NCI-H1694 (cell line): ENCODE data around the gene NEURL1.

Experiments used
- DNase-seq: peaks from one replicate; lab custom pipeline; 2025; lab: John Stamatoyannopoulos, UW

The NEURL1 gene

DNA sequence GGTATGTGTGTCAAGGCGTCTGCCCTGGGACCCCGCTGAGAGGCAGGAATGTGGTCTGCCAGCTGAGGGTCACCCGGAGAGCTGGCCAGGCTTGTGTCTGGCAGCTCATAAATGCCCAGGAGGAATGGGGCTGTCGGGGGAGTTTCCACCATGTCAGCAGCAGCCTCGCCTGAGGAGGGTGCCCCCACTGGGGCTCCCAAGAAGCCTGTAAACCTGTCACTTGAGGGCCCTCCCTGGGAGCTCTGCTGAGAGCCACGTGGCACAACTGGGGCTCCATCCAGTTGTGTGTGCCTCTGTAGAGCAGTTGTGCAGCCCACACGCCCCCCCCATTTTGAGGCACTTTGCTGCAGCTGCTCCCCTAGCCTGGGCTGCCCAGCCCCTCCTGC, 70.6 kb downstream of the NEURL1 start:
- no peak for DNase-seq

DNA sequence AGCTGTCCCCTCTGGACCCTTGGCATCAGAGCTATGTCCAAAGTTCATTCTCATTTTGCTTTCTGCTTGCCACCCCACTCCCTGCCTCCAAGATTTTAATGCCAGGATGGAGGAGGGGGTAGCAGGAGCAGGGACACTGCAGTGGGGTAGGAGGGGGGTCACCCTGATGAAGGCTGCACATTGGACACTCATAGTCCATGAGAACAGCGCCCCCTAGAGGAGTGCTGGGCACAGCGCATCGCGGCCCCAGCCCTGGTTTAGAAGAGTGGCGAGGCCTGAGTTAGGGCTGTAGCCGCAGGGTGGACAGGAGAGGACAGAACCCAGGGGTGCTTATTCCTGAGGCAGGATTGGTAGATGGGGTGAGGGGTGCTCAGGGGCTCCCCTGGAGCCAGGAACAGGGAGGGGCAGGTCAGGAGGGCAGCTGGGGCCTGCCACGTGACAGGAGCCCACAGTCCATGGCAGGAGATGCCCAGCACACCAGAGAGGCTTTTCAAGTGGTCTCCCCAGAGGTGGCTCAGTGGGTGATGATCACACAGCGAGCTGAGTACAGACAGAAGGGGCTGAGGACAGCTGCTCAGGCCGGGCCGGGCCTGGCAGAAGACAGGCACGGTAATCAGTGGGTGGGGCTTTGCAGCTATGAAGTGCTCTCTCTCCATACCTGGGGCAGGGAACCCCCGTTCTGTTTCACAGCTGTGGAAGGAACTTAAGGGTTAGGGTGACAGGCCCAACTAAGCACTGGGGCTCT, 71.4 kb downstream of the NEURL1 start:
- no peak for DNase-seq

DNA sequence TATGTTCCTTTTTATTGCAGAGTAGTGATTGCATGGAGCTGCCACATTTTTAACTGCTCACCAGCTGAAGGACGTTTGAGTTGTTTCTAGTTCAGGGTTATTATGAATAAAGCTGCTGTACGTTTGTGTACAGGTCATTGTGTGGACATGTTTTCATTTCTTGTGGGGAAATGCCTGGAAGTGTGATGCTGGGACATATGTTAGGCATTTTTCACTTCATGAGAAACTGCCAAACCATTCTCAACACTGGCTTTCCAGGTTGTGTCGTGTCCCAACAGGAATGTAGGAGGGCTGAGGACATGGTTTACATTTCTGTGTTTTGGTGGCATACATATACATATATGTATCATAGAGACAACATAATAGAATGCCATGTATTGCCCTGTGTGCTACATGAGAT, 73.0 kb downstream of the NEURL1 start:
- DNase-seq = no peak

DNA sequence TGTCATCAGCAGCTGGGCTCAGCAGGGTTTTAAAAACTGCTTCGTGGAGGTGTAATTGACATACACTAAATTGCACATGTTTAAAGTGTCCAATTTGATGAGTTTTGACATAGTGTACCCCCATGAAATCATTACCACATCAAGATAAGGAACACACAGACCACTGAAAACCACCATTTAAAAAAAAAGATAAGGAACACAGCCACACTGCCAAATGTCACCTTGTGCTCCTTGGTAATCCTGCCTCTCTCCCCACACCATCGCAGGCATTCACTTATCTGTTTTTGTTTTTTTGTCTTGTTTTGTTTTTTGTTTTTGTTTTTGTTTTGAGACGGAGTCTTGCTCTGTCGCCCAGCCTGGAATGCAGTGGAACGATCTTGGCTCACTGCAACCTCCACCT, 75.0 kb downstream of the NEURL1 start:
- DNase-seq = no peak

DNA sequence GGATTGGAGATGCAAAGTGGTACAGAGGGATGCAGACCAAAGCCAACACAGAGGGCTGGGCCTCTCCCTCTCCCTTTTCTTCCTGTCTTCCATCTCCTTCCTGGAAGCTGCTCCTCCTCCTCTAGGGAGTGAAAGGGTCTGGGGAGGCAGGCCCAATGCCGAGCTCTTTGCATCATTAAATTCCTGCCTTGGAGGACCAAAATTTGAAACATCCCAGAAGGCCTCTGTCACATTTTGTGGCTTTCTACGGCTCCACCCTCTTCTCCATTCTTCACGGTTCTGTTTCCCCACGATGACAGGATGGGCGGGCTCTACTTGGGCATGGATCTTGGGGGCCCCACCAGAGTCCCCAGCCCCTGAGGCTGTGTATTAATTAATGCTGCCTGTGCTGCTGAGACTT, 76.4 kb downstream of the NEURL1 start:
- DNase-seq = no peak

DNA sequence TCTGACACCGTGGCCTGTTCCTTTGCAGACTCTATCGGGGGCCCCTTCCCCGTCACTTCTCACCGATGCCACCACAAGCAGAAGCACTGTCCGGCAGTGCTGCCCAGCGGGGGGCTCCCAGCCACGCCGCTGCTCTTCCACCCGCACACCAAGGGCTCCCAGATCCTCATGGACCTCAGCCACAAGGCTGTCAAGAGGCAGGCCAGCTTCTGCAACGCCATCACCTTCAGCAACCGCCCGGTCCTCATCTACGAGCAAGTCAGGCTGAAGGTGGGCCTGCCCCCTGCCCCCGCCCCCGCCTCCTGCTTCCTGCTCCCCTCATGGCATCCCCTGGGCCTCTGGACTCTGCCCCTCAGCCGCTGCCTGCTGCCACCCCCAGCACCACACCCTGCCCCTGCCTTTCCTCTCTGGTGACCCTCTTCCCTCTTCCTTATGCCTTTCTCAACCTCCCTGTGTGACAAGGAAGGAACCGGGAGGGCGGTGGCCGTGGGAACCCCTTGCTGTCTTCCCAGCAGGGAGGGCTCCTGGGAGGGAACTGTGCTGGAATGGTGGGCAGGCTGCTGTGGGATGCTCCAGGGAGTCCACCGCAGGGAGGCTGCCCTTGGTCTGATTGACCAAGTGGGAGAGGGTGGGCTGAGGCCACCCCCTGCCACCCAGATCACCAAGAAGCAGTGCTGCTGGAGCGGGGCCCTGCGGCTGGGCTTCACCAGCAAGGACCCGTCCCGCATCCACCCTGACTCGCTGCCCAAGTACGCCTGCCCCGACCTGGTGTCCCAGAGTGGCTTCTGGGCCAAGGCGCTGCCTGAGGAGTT, 77.5 kb downstream of the NEURL1 start:
- DNase-seq = no peak

DNA sequence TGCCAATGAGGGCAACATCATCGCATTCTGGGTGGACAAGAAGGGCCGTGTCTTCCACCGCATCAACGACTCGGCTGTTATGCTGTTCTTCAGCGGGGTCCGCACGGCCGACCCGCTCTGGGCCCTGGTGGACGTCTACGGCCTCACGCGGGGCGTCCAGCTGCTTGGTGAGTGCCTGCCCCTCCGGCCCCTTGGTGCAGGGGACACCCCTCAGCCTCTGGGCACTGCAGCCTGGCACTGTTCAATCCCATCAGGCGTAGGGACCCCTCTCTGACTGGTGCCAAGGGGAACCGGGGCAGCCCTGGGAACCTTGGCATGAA, 78.1 kb downstream of the NEURL1 start:
- no peak for DNase-seq

DNA sequence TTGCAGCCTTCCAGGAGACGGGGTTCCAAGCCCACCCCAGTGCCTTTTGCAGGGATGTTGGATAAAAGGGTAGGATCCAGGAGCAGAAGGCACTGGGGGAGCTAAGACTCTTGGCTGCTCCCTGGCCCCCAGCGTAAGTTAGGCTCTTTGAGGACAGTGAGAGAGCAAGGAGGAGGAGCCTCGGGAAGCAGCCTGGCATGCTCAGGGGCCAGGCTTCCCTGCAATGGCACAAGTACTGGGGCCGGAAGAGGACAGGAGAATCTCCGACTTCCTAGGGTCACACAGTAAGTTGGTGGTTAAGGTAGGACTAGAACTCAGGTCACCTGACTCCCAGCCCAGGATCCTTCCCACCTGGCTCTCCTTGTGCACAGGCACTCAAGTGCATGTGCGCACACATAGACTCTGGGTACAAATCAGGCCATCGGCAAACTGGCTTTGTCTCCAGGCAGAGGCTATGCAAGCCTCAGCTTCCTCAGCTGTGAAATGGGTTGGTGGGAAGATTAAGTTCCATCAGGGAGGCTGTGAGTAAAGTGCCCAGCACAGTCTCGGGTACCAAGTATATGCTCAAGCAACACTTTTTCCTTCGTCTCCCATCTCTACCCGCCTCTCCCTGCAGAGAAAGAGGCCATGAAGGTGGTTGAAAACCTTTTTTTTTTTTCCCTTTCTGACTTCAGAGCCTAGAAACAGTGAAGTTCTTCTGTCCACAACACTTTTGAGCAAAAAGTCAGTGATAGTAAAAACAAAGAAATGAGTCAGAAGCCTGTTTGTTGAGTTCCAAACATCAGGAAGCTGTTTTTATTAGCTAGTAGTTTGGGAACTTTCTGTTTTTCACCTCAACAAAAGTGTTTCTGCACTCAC, 79.1 kb downstream of the NEURL1 start:
- no peak for DNase-seq

DNA sequence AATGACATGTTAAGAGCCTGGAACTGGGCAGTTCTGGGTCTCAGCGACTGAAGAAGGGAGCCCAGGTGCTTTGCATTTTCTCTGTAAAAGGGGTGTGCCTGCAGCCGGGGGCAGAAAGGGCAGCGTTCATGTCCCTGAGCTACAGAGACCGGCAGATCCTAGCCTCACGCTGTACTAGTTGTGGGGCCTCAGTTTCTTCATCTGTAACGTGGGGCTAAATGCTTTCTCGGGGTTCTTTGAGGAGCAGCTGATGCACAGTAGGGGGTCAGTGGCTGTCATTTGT, 79.6 kb downstream of the NEURL1 start:
- no peak for DNase-seq

DNA sequence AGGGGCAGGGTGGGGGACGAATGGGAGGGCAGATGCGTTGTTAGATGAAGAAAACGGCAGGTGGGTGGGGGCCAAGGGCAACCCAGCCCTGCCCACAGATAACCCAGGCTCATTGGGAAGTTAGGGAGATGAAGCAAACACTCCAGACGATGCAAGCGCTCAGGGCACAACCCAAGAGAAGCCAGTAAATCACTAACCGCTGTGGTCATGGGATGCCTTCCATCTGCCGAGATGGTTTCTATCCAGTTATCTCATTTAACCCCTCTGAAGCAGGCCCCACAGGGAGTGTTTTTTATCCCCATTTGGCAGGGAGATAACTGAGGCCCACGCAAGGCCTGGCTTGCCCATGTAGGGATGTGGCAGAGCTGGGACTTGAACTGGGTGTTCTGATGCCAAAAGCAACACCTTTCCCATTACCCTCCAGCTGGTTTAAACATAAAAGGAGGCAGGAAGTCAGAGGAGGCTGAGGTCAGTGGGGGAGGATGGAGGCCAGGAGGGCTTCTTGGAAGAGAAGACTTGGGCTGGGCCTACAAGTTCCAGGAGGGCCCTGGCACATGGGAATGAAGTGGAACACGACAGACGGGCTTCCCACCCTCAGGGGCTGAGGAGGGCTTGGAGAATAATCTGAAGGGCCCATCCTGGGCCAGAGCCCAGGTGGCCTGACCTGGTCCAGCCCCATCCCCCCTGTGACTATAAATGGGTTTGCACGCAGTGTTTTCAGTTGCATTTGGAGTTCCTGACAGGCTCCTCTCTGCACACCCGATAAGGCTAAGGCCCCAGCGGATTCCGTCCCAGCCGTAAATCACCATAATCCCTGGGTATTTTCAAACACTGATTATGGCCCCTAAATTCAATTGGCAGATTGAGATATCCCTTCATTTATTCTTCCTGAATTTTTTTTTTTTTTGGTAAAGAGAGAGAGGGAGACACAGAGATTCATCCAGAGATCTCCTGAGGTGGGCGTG, 80.9 kb downstream of the NEURL1 start:
- no peak for DNase-seq

DNA sequence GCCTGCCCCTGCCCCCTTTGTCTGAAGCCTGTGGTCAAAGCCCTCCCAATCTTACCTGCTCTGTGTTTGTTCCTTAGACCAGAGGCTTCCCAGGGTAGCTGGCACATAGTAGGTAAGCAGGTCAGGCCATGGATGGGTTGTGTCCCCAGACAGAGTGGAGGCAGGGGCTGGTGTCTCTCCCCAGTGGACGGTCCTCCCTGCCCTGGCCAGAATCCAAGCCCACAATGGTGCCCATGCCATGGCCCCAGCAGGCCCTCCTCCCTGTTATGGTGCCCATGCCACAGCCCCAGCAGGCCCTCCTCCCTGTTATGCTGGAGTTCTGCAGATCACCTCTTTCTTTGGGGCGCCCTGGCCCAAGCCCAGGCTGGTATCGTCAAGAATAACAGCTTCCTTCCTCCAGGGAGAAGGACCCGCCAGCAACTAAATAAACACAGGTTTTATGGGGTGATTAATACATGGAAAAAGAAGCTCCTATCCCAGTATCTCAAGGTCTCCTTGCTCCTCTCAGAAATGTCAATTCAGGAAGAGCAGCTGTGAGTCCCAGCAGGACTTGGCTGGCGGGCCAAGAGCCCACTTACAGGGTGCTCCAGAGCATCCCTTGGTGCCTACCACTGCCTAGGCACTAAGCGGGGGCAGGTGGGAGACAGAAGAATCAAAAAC, 82.0 kb downstream of the NEURL1 start:
- no peak for DNase-seq

DNA sequence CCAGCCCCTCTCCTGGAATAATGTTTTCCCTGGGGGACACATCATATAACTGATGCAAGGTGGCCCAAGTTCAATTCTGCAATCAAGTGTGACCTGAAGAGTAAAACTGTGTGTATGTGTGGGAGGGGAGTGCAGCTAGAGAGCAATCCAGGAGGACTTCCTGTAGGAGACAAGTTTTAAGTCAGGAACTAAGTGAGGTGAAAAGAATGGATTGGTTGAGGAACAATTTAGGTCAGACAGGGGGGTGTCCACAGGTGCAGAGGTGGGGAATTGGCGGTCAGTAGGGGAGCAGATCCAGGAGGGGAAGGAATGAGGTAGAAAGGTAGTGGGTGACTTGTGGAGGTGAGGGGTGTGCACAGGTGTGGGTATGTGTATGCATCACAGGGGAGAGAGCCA, 82.6 kb downstream of the NEURL1 start:
- no peak for DNase-seq

DNA sequence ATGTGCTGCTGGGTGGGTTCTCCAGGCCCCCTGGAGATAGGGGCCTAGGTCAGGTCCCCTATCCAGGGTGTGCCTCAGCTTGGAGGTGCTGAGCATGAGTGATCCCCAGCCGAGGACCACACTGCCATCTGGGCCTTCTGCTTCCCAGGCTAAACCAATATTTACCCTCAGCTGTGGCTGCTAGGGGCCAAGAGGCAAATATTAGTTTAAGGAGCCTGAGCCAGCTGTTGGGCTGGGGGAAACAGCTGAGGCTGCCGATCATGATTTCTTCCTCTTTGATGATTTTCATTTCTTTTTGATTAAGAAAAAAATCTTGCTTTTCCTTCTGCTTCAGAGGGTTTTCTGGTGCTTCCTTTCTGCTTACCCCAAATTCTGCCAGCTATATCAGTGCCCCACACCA, 83.4 kb downstream of the NEURL1 start:
- DNase-seq = no peak

DNA sequence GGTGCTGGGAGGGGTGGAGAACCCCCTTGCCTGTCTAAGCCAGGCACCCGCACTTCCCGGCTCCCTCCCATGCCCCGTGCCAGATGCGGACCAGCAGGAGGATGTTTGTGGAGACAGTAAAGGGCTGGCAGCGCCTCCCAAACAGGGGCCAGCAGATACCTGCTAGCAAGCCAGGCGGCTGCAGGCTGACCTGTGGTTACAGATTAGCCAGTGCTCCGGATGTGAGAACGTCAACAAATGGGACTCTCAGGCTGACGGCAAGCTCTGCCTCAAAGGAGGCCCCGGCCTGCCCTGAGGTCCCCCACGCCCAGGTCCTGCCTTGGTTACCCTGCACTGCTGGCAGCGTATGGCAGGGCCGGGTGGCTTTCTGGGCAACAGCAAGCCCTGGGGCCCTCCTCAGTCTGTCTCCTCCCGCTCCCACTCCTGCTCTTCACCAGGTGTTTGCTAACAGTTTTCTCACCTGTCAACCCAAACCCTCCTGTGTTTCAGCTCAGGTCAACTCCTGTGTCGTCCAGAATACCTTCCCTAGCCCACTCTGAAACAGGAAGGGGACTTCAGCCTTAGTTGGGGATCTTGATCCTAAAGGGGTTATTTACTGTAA, 85.4 kb downstream of the NEURL1 start:
- no peak for DNase-seq

DNA sequence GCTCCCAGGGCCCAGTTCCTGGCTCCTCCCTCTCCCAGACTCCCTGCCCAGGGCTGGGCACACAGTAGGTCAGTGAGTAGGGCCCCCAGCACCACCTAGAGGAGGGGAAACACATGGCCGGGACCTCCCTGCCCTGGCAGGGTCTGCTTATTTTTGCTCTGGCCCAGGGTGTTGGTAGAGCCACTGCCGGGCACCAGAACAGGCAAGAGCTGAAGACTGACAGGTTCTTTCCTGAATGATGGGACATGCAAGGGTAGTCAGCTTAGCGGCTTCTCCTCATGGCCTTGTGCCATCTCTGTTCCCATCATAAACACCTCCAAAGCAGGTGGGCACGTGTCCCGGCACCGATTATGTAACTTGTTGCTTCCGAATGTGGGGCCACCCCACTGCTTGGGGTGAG, 86.5 kb downstream of the NEURL1 start:
- no peak for DNase-seq

DNA sequence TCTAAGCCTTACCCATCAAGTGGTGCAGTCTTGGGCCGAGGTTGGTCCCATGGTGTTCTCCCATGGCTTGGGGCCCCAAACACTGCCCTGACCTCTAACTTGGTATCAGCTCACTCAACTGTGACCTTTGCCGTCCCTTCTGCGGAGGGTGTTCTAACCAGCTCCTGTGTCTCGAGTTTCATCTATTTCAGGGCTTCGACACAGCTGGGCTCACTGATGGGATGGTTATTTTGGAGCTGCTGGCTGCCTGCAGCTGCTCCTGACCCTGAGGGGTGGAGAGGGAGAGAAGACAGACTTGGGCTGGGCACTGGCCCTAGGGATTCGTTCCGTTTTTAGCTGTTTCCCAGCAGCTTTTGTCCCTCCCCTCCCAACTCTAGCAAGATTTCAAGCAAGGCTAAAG, 86.9 kb downstream of the NEURL1 start:
- DNase-seq = no peak

DNA sequence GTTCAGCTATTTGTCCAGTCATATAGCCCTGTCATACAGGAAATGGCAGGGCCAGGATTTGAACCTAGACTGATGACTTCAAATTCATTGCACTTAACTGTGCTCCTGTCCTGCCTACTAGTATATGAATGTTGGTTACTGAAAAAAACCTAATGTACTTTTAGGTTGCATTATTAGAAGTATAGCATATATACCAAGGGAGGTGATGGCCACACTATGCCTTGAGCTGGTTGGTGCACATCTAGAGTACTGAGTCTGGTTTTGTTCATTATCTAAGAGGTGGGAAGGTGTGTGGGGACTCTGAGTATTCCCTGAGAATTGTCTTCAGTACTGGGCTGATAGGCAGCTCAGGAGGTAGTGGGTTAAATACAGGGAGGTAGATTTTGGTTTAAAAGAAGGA, 88.0 kb downstream of the NEURL1 start:
- no peak for DNase-seq

DNA sequence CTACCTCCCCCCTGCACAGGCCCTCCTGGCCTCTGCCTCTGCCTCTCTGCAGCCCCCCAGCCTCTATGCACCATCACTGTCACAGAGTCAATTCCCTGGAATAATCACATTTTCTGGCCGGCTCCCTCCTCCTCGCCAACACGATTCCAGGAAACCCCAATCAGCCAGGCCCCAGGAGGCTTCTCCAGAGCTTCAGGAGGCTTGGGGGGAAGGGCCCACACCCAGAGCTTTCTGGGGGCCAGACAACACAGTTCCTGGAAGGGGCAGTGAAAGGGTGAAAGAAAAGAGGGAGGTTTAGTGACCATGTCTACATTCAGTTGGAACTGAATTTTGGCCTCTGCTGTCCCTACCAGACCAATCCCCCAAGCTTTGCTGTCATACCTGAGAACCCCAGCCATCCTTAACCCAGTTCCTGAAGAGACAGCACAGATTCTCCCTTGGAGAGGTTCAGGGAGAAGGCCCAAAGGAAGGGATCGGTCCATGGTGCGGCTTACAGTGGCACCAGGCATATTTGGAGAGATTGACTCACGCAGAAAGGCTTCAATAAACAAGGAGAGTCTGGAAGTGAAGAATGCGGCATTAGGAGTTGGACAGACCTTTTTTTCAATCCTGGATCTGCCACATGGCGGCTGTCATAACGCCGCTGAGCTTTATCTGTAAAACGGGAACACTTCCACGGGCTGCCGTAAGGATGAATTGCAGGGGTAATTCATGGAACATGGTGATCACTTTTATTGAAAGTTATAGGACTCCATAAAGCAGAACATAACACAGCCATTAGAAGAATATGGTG, 89.0 kb downstream of the NEURL1 start:
- no peak for DNase-seq

DNA sequence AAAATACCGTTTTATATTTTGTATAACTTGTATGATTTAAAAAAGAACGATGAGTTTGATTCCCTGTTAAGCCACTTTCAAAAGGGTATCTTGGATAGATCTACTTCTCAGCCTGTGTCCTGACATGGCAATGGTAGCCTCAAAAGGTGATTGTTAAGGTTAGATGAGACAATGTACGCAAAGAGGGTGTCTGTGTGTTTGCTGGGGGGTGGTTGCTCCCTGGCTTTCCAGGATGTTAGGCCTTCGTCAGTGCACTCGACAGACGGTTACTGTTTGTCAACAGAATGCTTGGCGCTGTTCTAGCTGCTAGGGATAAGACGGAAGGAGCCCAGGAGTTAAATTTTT, 90.3 kb downstream of the NEURL1 start:
- DNase-seq = no peak
